GM23338 (cell line): Measurements from ENCODE around the gene PPP1R14B.

Experiments used
- CREB1 ChIP-seq: fragments of 250-450 bp; sonication (Bioruptor Pico); IDR thresholded peaks from 2 replicates; pipeline ENCODE4 v1.5.0; 2020; ENCODE audit warnings: low read depth, mild to moderate bottlenecking, moderate library complexity
- CTCF ChIP-seq, 2 experiments: fragments of 200-600 bp in 1 of 2; sonication (generic) in 1 of 2; conservative IDR thresholded peaks; 2 replicates each; pipeline versions ENCODE4 v1.5.1 to v1.6.1; 2016 to 2017; ENCODE audit warnings: antibody characterized with exemption in 2 of 2, low read depth in 2 of 2, mild to moderate bottlenecking in 2 of 2, moderate library complexity in 1 of 2
- ETS1 ChIP-seq: IDR thresholded peaks from 2 replicates; pipeline ENCODE4 v1.6.1; 2016; ENCODE audit warnings: antibody characterized with exemption
- EZH2 ChIP-seq: fragments of 200-600 bp; sonication (generic); IDR thresholded peaks from one replicate; pipeline ENCODE4 v1.8.0; 2017; ENCODE audit warnings: antibody characterized with exemption, mild to moderate bottlenecking, low read depth; ENCODE audit not compliant: unreplicated experiment
- EZH2phosphoT487 ChIP-seq: fragments of 200-600 bp; sonication (generic); IDR thresholded peaks from one replicate; pipeline ENCODE4 v1.8.1; 2018; ENCODE audit warnings: antibody characterized with exemption; ENCODE audit not compliant: unreplicated experiment
- JUNB ChIP-seq: IDR thresholded peaks from one replicate; pipeline ENCODE4 v1.6.1; 2016; ENCODE audit warnings: antibody characterized with exemption; ENCODE audit not compliant: unreplicated experiment
- NANOG ChIP-seq: IDR thresholded peaks from 2 replicates; pipeline ENCODE4 v1.6.1; 2016; ENCODE audit warnings: antibody characterized with exemption, borderline replicate concordance
- POLR2AphosphoS5 ChIP-seq: IDR thresholded peaks from 2 replicates; pipeline ENCODE4 v1.6.1; 2016; ENCODE audit warnings: antibody characterized with exemption, low read depth
- REST ChIP-seq: IDR thresholded peaks from one replicate; pipeline ENCODE4 v1.6.1; 2018; ENCODE audit warnings: antibody characterized with exemption; ENCODE audit not compliant: unreplicated experiment
- ZNF114 ChIP-seq: fragments of 250-450 bp; sonication (Bioruptor Pico); IDR thresholded peaks from 2 replicates; pipeline ENCODE4 v1.5.0; 2020; ENCODE audit warnings: mild to moderate bottlenecking, moderate library complexity
- ZNF331 ChIP-seq: fragments of 250-450 bp; sonication (Bioruptor Pico); IDR thresholded peaks from 2 replicates; pipeline ENCODE4 v1.5.0; 2020; ENCODE audit warnings: low read depth, mild to moderate bottlenecking, moderate library complexity

GRCh38 chr11:64261556-64262080 is 14.9 kb upstream of the PPP1R14B start:
- TF ChIP-seq CTCF (conservative IDR thresholded peaks at IDR 0.05; ENCODE audit: low read depth in 2 of 2) = no peak
- no peak for TF ChIP-seq POLR2AphosphoS5
- TF ChIP-seq CREB1 (CRISPR knock-in tag) = no peak
- no peak for TF ChIP-seq REST
- TF ChIP-seq EZH2phosphoT487 = no peak
- no peak for TF ChIP-seq EZH2
- TF ChIP-seq ZNF114 (CRISPR knock-in tag) = no peak
- TF ChIP-seq NANOG = no peak
- TF ChIP-seq ETS1 = no peak
- TF ChIP-seq ZNF331 = no peak
- TF ChIP-seq JUNB = no peak
